HEK293 (cell line): ENCODE results near the gene PRKG1.

Experiments
- CTCF ChIA-PET: fragments of 350-600 bp; formaldehyde crosslinking; extraction: SDS; loops from one replicate; lab custom pipeline; 2021; ENCODE audit warnings: antibody characterized with exemption; lab: Yijun Ruan, JAX
- POLR2A ChIA-PET: fragments of 300-600 bp; formaldehyde crosslinking; extraction: SDS; loops from one replicate; lab custom pipeline; 2020; ENCODE audit warnings: antibody characterized with exemption, inconsistent platforms; lab: Yijun Ruan, JAX
- H3K27ac ChIP-seq: fragments of 200-500 bp; sonication (Bioruptor generic); 2 replicates; pipeline ENCODE4 v1.5.1; 2014; ENCODE audit warnings: low read depth, low read length, control low read depth, inconsistent platforms; ENCODE audit errors: extremely low read depth
- H3K36me3 ChIP-seq, 2 experiments: fragments of 200-500 bp in 1 of 2; sonication (Bioruptor generic) in 1 of 2; 1 replicate in 1 of 2; 2 replicates in 1 of 2; pipeline ENCODE4 v1.5.1; 2014 to 2017; ENCODE audit warnings: inconsistent platforms in 2 of 2, low read length in 2 of 2; ENCODE audit not compliant: control insufficient read depth in 2 of 2, insufficient read depth in 1 of 2
- H3K4me1 ChIP-seq: fragments of 200-500 bp; sonication (Bioruptor generic); 2 replicates; pipeline ENCODE4 v1.5.1; 2014; ENCODE audit warnings: mild to moderate bottlenecking, low read length, inconsistent platforms; ENCODE audit not compliant: control insufficient read depth, insufficient read depth
- H3K4me3 ChIP-seq: 2 replicates; pipeline ENCODE4 v1.5.1; 2011; ENCODE audit warnings: low read depth, mild to moderate bottlenecking, control low read depth, low read length, moderate library complexity
- H3K9me3 ChIP-seq: fragments of 200-500 bp; sonication (Bioruptor generic); 2 replicates; pipeline ENCODE4 v1.5.1; 2014; ENCODE audit warnings: low read depth, low read length, inconsistent platforms; ENCODE audit not compliant: control insufficient read depth, insufficient read depth
- CTCF ChIP-seq: fragments of 450-650 bp; formaldehyde crosslinking; IDR thresholded peaks from 2 replicates; pipeline ENCODE4 v1.5.1; 2016; ENCODE audit warnings: missing biosample characterization, missing genetic modification characterization
- GFI1B ChIP-seq: fragments of 450-650 bp; formaldehyde crosslinking; IDR thresholded peaks from 2 replicates; pipeline ENCODE4 v1.5.1; 2016; ENCODE audit warnings: missing biosample characterization, missing genetic modification characterization
- HOXD13 ChIP-seq: sonication (generic); formaldehyde crosslinking; IDR thresholded peaks from 2 replicates; pipeline ENCODE4 v1.8.0; 2022; ENCODE audit warnings: missing genetic modification reagents, borderline replicate concordance
- ZBTB1 ChIP-seq: fragments of 450-650 bp; formaldehyde crosslinking; IDR thresholded peaks from 2 replicates; pipeline ENCODE4 v1.5.1; 2016; ENCODE audit warnings: missing biosample characterization, missing genetic modification characterization
- ZNF174 ChIP-seq: fragments of 450-650 bp; formaldehyde crosslinking; IDR thresholded peaks from 2 replicates; pipeline ENCODE4 v1.5.0; 2017; ENCODE audit warnings: missing biosample characterization, mild to moderate bottlenecking, missing genetic modification characterization
- ZNF211 ChIP-seq: fragments of 450-650 bp; formaldehyde crosslinking; IDR thresholded peaks from 2 replicates; pipeline ENCODE4 v1.5.1; 2016; ENCODE audit warnings: low read depth, missing biosample characterization, missing genetic modification characterization
- ZNF248 ChIP-seq: fragments of 450-650 bp; formaldehyde crosslinking; IDR thresholded peaks from 2 replicates; pipeline ENCODE4 v1.5.1; 2017; ENCODE audit warnings: missing biosample characterization, missing genetic modification characterization
- ZNF311 ChIP-seq: fragments of 450-650 bp; formaldehyde crosslinking; IDR thresholded peaks from 2 replicates; pipeline ENCODE4 v1.5.1; 2017; ENCODE audit warnings: missing biosample characterization, missing genetic modification characterization, borderline replicate concordance
- ZNF513 ChIP-seq: fragments of 450-650 bp; IDR thresholded peaks from 2 replicates; pipeline ENCODE4 v1.5.1; 2018; ENCODE audit warnings: missing biosample characterization, missing genetic modification characterization
- ZNF529 ChIP-seq: fragments of 450-650 bp; formaldehyde crosslinking; IDR thresholded peaks from 2 replicates; pipeline ENCODE4 v1.5.1; 2017; ENCODE audit warnings: missing genetic modification characterization, missing biosample characterization; ENCODE audit not compliant: insufficient replicate concordance
- ZNF548 ChIP-seq: fragments of 450-650 bp; formaldehyde crosslinking; IDR thresholded peaks from 2 replicates; pipeline ENCODE4 v1.5.1; 2016; ENCODE audit warnings: missing biosample characterization, missing genetic modification characterization
- ZSCAN23 ChIP-seq: fragments of 450-650 bp; formaldehyde crosslinking; IDR thresholded peaks from 2 replicates; pipeline ENCODE4 v1.5.1; 2016; ENCODE audit warnings: missing biosample characterization, missing genetic modification characterization
- ZSCAN5A ChIP-seq: fragments of 450-650 bp; formaldehyde crosslinking; IDR thresholded peaks from 2 replicates; pipeline ENCODE4 v1.5.1; 2016; ENCODE audit warnings: missing biosample characterization, missing genetic modification characterization
- TF ChIP-seq, protein P1 (sequence below): fragments of 450-650 bp; formaldehyde crosslinking; IDR thresholded peaks from 2 replicates; pipeline ENCODE4 v1.5.1; 2016; ENCODE audit warnings: missing biosample characterization, missing genetic modification characterization
- TF ChIP-seq, protein P2 (sequence below): fragments of 450-650 bp; IDR thresholded peaks from 2 replicates; pipeline ENCODE4 v1.5.1; 2018; ENCODE audit warnings: missing biosample characterization, mild to moderate bottlenecking, missing genetic modification characterization
- TF ChIP-seq, protein P3 (sequence below): fragments of 450-650 bp; formaldehyde crosslinking; IDR thresholded peaks from 2 replicates; pipeline ENCODE4; 2016; ENCODE audit warnings: missing biosample characterization, missing genetic modification characterization
- TF ChIP-seq, protein P4 (sequence below): fragments of 450-650 bp; formaldehyde crosslinking; IDR thresholded peaks from 2 replicates; pipeline ENCODE4 v1.5.1; 2016; ENCODE audit warnings: missing biosample characterization, missing genetic modification characterization
- TF ChIP-seq, protein P5 (sequence below): fragments of 450-650 bp; formaldehyde crosslinking; IDR thresholded peaks from 2 replicates; pipeline ENCODE4 v1.5.1; 2017; ENCODE audit warnings: missing biosample characterization, missing genetic modification characterization

The PRKG1 gene

DNA sequence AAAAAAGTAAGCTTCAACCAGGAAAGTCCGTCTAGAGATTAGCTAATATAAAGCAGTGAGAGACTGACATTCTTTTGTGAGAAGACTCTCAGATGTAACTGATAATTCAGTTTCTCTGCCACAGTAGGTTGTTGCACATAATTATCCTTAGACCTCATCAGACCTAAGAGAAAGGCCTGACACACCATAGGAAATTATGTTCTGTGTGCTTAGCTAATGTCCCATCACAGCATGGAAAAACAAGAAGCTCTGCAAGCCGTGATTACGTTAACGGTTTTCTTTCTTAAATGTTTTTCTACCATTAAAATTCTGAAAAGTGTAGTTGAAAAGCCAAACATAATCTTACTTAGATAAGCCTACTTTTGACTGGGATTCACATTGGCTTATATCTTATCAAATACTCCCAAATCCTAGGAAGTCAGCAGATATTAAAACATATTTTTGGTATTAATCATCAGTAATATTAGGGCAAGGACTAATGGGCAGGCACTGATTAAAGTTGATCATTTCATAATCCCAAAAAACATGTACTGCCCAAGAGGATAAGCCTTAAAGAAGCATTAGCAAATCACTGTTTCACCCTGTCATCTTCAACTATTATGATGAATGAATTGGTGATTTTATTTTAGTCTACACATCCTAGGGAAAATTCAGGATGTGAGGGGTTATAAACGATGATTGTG lies 619.9 kb downstream of the PRKG1 start:
- Histone ChIP-seq H3K27ac (no peak overlapping the region), H3K9me3 (no peaks in the 10 kb centered on the region), H3K36me3 (peaks cover 0 to 18% of the 10 kb centered on the region in 2 experiments; a peak in 1 of 3 replicates), H3K4me1 (peaks cover 6% of the 10 kb centered on the region), H3K4me3 (no peak overlapping the region)
- CTCF ChIA-PET: no interaction called here
- POLR2A ChIA-PET: no interaction called here
- TF ChIP-seq, protein P1, sequence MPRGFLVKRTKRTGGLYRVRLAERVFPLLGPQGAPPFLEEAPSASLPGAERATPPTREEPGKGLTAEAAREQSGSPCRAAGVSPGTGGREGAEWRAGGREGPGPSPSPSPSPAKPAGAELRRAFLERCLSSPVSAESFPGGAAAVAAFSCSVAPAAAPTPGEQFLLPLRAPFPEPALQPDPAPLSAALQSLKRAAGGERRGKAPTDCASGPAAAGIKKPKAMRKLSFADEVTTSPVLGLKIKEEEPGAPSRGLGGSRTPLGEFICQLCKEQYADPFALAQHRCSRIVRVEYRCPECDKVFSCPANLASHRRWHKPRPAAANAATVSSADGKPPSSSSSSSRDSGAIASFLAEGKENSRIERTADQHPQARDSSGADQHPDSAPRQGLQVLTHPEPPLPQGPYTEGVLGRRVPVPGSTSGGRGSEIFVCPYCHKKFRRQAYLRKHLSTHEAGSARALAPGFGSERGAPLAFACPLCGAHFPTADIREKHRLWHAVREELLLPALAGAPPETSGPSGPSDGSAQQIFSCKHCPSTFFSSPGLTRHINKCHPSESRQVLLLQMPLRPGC (tag by site-specific recombination): no peak
- TF ChIP-seq ZNF513 (tag by site-specific recombination): no peak
- TF ChIP-seq, protein P2, sequence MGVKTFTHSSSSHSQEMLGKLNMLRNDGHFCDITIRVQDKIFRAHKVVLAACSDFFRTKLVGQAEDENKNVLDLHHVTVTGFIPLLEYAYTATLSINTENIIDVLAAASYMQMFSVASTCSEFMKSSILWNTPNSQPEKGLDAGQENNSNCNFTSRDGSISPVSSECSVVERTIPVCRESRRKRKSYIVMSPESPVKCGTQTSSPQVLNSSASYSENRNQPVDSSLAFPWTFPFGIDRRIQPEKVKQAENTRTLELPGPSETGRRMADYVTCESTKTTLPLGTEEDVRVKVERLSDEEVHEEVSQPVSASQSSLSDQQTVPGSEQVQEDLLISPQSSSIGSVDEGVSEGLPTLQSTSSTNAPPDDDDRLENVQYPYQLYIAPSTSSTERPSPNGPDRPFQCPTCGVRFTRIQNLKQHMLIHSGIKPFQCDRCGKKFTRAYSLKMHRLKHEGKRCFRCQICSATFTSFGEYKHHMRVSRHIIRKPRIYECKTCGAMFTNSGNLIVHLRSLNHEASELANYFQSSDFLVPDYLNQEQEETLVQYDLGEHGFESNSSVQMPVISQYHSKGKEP (tag by site-specific recombination): no peak
- no peak for TF ChIP-seq ZNF211 (tag by site-specific recombination)
- no peak for TF ChIP-seq ZNF548 (tag by site-specific recombination)
- no peak for TF ChIP-seq ZSCAN5A (tag by site-specific recombination)
- TF ChIP-seq ZSCAN23 (tag by site-specific recombination): no peak
- no peak for TF ChIP-seq ZNF529
- TF ChIP-seq, protein P3, sequence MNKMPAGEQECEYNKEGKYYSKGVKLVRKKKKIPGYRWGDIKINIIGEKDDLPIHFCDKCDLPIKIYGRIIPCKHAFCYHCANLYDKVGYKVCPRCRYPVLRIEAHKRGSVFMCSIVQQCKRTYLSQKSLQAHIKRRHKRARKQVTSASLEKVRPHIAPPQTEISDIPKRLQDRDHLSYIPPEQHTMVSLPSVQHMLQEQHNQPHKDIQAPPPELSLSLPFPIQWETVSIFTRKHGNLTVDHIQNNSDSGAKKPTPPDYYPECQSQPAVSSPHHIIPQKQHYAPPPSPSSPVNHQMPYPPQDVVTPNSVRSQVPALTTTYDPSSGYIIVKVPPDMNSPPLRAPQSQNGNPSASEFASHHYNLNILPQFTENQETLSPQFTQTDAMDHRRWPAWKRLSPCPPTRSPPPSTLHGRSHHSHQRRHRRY: no peak
- no peak for TF ChIP-seq GFI1B (tag by site-specific recombination)
- TF ChIP-seq, protein P4, sequence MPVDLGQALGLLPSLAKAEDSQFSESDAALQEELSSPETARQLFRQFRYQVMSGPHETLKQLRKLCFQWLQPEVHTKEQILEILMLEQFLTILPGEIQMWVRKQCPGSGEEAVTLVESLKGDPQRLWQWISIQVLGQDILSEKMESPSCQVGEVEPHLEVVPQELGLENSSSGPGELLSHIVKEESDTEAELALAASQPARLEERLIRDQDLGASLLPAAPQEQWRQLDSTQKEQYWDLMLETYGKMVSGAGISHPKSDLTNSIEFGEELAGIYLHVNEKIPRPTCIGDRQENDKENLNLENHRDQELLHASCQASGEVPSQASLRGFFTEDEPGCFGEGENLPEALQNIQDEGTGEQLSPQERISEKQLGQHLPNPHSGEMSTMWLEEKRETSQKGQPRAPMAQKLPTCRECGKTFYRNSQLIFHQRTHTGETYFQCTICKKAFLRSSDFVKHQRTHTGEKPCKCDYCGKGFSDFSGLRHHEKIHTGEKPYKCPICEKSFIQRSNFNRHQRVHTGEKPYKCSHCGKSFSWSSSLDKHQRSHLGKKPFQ: no peak
- no peak for TF ChIP-seq ZNF248 (tag by site-specific recombination)
- TF ChIP-seq, protein P5, sequence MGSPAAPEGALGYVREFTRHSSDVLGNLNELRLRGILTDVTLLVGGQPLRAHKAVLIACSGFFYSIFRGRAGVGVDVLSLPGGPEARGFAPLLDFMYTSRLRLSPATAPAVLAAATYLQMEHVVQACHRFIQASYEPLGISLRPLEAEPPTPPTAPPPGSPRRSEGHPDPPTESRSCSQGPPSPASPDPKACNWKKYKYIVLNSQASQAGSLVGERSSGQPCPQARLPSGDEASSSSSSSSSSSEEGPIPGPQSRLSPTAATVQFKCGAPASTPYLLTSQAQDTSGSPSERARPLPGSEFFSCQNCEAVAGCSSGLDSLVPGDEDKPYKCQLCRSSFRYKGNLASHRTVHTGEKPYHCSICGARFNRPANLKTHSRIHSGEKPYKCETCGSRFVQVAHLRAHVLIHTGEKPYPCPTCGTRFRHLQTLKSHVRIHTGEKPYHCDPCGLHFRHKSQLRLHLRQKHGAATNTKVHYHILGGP (tag by site-specific recombination): no peak
- TF ChIP-seq ZNF174 (tag by site-specific recombination): no peak
- no peak for TF ChIP-seq ZBTB1 (tag by site-specific recombination)
- no peak for TF ChIP-seq ZNF311 (tag by site-specific recombination)
- TF ChIP-seq CTCF (tag by site-specific recombination): no peak
- TF ChIP-seq HOXD13 (CRISPR knock-in tag): no peak
